Esophagus muscularis mucosa (tissue), 4 donors: ENCODE measurements around the gene ZDHHC12. TPM values are rescaled to one million over a fixed set of nuclear protein-coding genes. Genes with fewer than 3 reads are reported as not detected.

ENCODE experiments used
- DNase-seq: peaks from one replicate; pipeline ENCODE4 v3.0.0-alpha.2; 2017; ENCODE audit errors: extremely low spot score
- H3K27ac ChIP-seq, 4 donors: fragments of 200-600 bp; sonication (generic); replicated peaks in 1 of 4; 1 replicate in 3 of 4; 2 replicates in 1 of 4; pipeline ENCODE4 v1.5.1; 2016 to 2019; ENCODE audit warnings: mild to moderate bottlenecking in 1 of 4
- H3K27me3 ChIP-seq, 4 donors: fragments of 200-600 bp; sonication (generic); one replicate each; pipeline versions ENCODE4 v1.5.1 to v1.6.0; 2016 to 2019
- H3K36me3 ChIP-seq, 4 donors: fragments of 200-600 bp; sonication (generic); one replicate each; pipeline ENCODE4 v1.5.1; 2016 to 2019
- H3K4me1 ChIP-seq, 4 donors: fragments of 200-600 bp; sonication (generic); one replicate each; pipeline ENCODE4 v1.5.1; 2016 to 2019
- H3K4me3 ChIP-seq, 4 donors: fragments of 200-600 bp; sonication (generic); 1 replicate in 2 of 4; 2 replicates in 2 of 4; pipeline ENCODE4 v1.5.1; 2016 to 2019; ENCODE audit warnings: mild to moderate bottlenecking in 4 of 4, moderate library complexity in 1 of 4
- H3K9me3 ChIP-seq, 4 donors: fragments of 200-600 bp; sonication (generic); 1 replicate in 3 of 4; 2 replicates in 1 of 4; pipeline ENCODE4 v1.5.1; 2016 to 2019
- CTCF ChIP-seq, 3 experiments: fragments of 200-600 bp in 2 of 3; fragments of 450-650 bp in 1 of 3; sonication (generic) in 2 of 3; IDR thresholded peaks; one replicate each; pipeline ENCODE4 v1.5.1; 2017 to 2019; ENCODE audit warnings: antibody characterized with exemption in 3 of 3, mild to moderate bottlenecking in 2 of 3, moderate library complexity in 1 of 3
- EP300 ChIP-seq: sonication (generic); formaldehyde crosslinking; IDR thresholded peaks from one replicate; pipeline ENCODE4 v1.6.1; 2017; ENCODE audit warnings: antibody characterized with exemption
- POLR2A ChIP-seq: fragments of 450-650 bp; IDR thresholded peaks from one replicate; pipeline ENCODE4 v1.6.1; 2017; ENCODE audit warnings: antibody characterized with exemption, moderate library complexity, mild to moderate bottlenecking, low read depth
- POLR2AphosphoS5 ChIP-seq, 2 donors: sonication (generic); formaldehyde crosslinking; IDR thresholded peaks; one replicate each; pipeline ENCODE4 v1.6.1; 2017; ENCODE audit warnings: antibody characterized with exemption in 2 of 2
- WGBS: methylation state at CpG from one replicate; pipeline ENCODE4 v1.1.5; 2018; 5-methylcytosine and 5-hydroxymethylcytosine counted together
- intact Hi-C: fragments of 100-400 bp; cut with DNase I; formaldehyde crosslinking; loops from one replicate; pipeline ENCODE4 v1.15.1; 2023
- total RNA-seq, 4 donors: library from RNA; depleted of rRNA; stranded (reverse); fragments of >200 nt; gene quantifications; one replicate each; pipeline versions ENCODE4 v1.1.0 to v1.2.1, GENCODE V29; 2016

The ZDHHC12 gene
- total RNA-seq, 4 donors from 2014 or later = 23.3 to 35.7 (median 29.8) TPM

GRCh38 chr9:128684325-128685199, 39.4 kb downstream of the ZDHHC12 start:
- WGBS = 15% methylated on average over 15 of the region's 15 CpGs
- intact Hi-C loops = loop anchor here (5.0 kb wide), 1 partner anchor 47 kb away; no protein-coding TSS in a partner anchor
- Histone ChIP-seq H3K9me3 (no peaks in the 10 kb centered on the region), H3K4me3 (peak overlapping the region; percentile 54 to 62 (median 58)), H3K36me3 (no peaks in the 10 kb centered on the region), H3K4me1 (peaks cover 21 to 43% (median 34%) of the 10 kb centered on the region in 4 donors), H3K27ac (peak overlapping the region; percentile 67 to 77 (median 73)), H3K27me3 (no peaks in the 10 kb centered on the region)
- DNase-seq = no peak
- TF ChIP-seq POLR2AphosphoS5 (IDR thresholded peaks at IDR 0.05) (peak; percentile 49 to 61), POLR2A (no peak)

GRCh38 chr9:128684065-128684324, 39.9 kb downstream of the ZDHHC12 start:
- intact Hi-C loops = loop anchor here (5.0 kb wide), 1 partner anchor 47 kb away; no protein-coding TSS in a partner anchor
- no peak for DNase-seq

GRCh38 chr9:128683340-128684064, 40.4 kb downstream of the ZDHHC12 start:
- 8% methylated on average over 21 of the region's 21 CpGs for WGBS

More at GRCh38 chr9:128684065-128684324, 39.9 kb downstream of the ZDHHC12 start:
- Histone ChIP-seq H3K36me3 (no peaks in the 10 kb centered on the region), H3K4me1 (peaks cover 21 to 43% (median 34%) of the 10 kb centered on the region in 4 donors), H3K27ac (peak overlapping the region; percentile 67 to 77 (median 73)), H3K9me3 (no peaks in the 10 kb centered on the region), H3K27me3 (no peaks in the 10 kb centered on the region), H3K4me3 (peak overlapping the region; percentile 54 to 62 (median 58))
- TF ChIP-seq CTCF (IDR thresholded peaks at IDR 0.05) = no peak
- no peak for TF ChIP-seq EP300
- TF ChIP-seq POLR2A = no peak
- no peak for TF ChIP-seq POLR2AphosphoS5 (IDR thresholded peaks at IDR 0.05)
- 12% methylated on average over 3 of the region's 3 CpGs for WGBS

GRCh38 chr9:128677794-128678193, 46.1 kb downstream of the ZDHHC12 start:
- Histone ChIP-seq H3K36me3 (no peaks in the 10 kb centered on the region), H3K9me3 (no peaks in the 10 kb centered on the region), H3K27ac (no peak overlapping the region), H3K4me1 (peaks cover 0 to 1% (median 0%) of the 10 kb centered on the region in 4 donors), H3K4me3 (no peak overlapping the region), H3K27me3 (no peaks in the 10 kb centered on the region)
- 89% methylated on average over 10 of the region's 10 CpGs for WGBS
- no peak for TF ChIP-seq EP300
- TF ChIP-seq POLR2AphosphoS5 (IDR thresholded peaks at IDR 0.05) = no peak
- no peak for TF ChIP-seq POLR2A
- no peak for TF ChIP-seq CTCF (IDR thresholded peaks at IDR 0.05)
- no peak for DNase-seq
- intact Hi-C loops = no loop called here

More at GRCh38 chr9:128683340-128684064, 40.4 kb downstream of the ZDHHC12 start:
- Histone ChIP-seq H3K27me3 (no peaks in the 10 kb centered on the region), H3K4me3 (peak overlapping the region; percentile 54 to 62 (median 58)), H3K36me3 (no peaks in the 10 kb centered on the region), H3K4me1 (peaks cover 21 to 42% (median 33%) of the 10 kb centered on the region in 4 donors), H3K27ac (peak overlapping the region; percentile 67 to 77 (median 73)), H3K9me3 (no peaks in the 10 kb centered on the region)
- intact Hi-C loops = loop anchor here (5.0 kb wide), 1 partner anchor 46 kb away; no protein-coding TSS in a partner anchor
- DNase-seq = no peak
- no peak for TF ChIP-seq POLR2A
- no peak for TF ChIP-seq POLR2AphosphoS5 (IDR thresholded peaks at IDR 0.05)
- no peak for TF ChIP-seq EP300
- no peak for TF ChIP-seq CTCF (IDR thresholded peaks at IDR 0.05)

- no peak for DNase-seq
- intact Hi-C loops = no loop called here
- H3K4me3 ChIP-seq = no peak overlapping the region
Observed at GRCh38 chr9:128675382-128675781, 48.5 kb downstream of the ZDHHC12 start.

More at GRCh38 chr9:128675382-128675781, 48.5 kb downstream of the ZDHHC12 start:
- Histone ChIP-seq H3K36me3 (no peaks in the 10 kb centered on the region), H3K9me3 (no peaks in the 10 kb centered on the region), H3K27ac (no peak overlapping the region), H3K4me1 (no peaks in the 10 kb centered on the region), H3K27me3 (no peaks in the 10 kb centered on the region)
- WGBS = 100% methylated on average over 4 of the region's 4 CpGs
- TF ChIP-seq EP300 (no peak), POLR2A (no peak), POLR2AphosphoS5 (IDR thresholded peaks at IDR 0.05) (no peak), CTCF (IDR thresholded peaks at IDR 0.05) (no peak)
